ENCODE measurements around the gene CACNA1G.

The CACNA1G gene

DNA sequence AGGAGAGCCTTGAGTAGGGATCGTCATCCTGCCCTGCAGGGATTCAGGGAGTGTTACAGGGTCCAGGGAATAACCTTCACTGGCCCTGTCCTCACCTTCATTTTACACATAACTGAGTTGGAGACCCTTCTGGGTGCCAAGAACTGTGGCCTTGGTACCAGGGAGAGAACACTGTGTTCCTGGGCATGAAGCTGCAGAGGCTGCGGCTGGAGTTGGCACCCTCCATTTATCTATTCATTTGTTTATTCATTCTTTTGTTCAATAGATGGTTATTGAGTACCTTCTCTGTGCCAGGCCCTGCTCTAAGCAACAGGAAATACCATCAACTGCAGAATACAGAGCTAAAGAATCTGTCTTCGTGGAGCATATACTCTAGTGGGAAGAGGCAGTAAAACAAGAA lies 80.8 kb downstream of the CACNA1G start:
- DNase-seq (ENCODE audit: low read depth): no peak
- TF ChIP-seq, protein P1, sequence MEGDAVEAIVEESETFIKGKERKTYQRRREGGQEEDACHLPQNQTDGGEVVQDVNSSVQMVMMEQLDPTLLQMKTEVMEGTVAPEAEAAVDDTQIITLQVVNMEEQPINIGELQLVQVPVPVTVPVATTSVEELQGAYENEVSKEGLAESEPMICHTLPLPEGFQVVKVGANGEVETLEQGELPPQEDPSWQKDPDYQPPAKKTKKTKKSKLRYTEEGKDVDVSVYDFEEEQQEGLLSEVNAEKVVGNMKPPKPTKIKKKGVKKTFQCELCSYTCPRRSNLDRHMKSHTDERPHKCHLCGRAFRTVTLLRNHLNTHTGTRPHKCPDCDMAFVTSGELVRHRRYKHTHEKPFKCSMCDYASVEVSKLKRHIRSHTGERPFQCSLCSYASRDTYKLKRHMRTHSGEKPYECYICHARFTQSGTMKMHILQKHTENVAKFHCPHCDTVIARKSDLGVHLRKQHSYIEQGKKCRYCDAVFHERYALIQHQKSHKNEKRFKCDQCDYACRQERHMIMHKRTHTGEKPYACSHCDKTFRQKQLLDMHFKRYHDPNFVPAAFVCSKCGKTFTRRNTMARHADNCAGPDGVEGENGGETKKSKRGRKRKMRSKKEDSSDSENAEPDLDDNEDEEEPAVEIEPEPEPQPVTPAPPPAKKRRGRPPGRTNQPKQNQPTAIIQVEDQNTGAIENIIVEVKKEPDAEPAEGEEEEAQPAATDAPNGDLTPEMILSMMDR (IDR thresholded peaks at IDR 0.05; ENCODE audit: control insufficient read depth, insufficient read depth, low read depth, low read length, missing control alignments): no peak
- H3K4me3 ChIP-seq (ENCODE audit: control insufficient read depth, low read depth, low read length): no peak overlapping the region

DNA sequence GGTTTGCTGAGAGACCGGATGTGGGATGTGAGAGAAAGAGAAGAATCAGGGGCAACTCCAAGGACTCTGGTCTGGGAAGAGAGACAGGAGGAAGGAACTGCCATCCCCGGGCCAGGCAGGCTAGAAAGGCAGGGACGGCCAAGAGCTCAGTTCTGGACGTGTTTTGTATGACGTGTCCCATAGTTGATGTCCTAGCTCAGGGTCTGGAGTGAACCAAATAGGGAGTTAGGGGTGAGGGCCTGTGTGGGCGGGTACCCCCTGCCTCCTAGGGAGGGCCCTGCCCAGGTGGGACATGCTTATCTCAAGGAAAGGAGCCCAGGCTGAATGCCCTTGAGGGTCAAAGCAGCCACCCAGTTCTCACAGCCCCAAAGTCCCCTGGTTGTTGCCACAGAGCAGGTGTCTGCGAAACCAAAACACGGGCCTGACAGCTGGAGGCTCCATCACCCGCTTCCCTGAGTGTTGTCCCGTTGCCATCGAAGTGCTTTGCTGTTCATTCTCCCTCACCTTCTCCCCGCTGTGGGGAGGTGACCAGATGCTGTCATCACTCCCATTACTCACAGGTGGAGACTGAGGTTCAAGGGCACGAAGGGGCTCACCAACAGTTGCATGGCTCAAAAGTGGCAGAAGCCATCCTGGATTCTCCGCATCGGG lies 81.7 kb downstream of the CACNA1G start:
- TF ChIP-seq, protein P1 (IDR thresholded peaks at IDR 0.05; ENCODE audit: control insufficient read depth, insufficient read depth, low read depth, low read length, missing control alignments): no peak
- DNase-seq (ENCODE audit: low read depth): no peak
- no peak overlapping the region for H3K4me3 ChIP-seq (ENCODE audit: control insufficient read depth, low read depth, low read length)

DNA sequence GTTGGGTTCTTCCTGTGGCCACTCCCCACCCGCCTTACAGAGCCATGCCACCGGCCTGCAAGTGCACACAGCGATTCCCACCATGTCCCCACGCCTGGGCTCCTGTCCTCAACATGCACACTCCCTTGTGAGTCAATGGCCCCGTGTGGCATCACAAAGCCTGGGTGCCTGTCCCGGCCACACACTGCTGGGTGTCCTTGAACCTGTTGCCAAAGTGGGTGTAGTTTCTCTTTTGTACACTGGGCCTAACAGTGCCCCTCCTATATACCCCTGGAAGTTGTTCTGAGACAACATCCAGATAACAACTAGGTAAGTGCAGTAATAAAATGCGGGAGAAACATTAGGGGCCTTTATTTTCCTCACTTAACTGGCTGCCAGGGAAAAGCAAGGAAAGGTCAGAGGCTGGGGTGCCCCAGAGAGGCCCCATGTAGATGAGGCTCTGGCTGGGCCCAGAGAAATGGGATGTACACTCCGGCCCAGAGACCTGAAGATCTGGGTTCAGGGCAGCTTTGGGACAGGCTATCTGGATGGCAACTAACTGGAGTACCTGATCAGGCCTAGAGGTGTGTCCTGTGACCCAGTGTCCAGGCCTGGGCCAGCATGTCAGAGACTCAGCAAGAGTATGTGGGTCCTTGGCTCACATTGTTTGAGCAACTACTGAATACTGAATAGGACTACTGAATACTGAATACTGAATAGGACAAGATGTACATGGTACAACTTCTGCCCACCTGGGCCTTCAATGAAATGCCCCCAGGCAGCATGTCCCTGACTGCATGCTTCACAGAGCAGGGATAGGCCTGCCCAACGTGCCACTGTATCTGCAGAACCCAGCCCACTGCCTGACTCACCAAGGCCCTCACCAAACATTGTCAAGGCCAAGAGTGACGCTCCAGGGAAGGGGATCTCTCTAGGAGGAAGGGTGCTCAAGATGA lies 82.5 kb downstream of the CACNA1G start:
- no peak overlapping the region for H3K4me3 ChIP-seq (ENCODE audit: control insufficient read depth, low read depth, low read length)
- no peak for DNase-seq (ENCODE audit: low read depth)
- TF ChIP-seq, protein P1 (IDR thresholded peaks at IDR 0.05; ENCODE audit: control insufficient read depth, insufficient read depth, low read depth, low read length, missing control alignments): no peak

DNA sequence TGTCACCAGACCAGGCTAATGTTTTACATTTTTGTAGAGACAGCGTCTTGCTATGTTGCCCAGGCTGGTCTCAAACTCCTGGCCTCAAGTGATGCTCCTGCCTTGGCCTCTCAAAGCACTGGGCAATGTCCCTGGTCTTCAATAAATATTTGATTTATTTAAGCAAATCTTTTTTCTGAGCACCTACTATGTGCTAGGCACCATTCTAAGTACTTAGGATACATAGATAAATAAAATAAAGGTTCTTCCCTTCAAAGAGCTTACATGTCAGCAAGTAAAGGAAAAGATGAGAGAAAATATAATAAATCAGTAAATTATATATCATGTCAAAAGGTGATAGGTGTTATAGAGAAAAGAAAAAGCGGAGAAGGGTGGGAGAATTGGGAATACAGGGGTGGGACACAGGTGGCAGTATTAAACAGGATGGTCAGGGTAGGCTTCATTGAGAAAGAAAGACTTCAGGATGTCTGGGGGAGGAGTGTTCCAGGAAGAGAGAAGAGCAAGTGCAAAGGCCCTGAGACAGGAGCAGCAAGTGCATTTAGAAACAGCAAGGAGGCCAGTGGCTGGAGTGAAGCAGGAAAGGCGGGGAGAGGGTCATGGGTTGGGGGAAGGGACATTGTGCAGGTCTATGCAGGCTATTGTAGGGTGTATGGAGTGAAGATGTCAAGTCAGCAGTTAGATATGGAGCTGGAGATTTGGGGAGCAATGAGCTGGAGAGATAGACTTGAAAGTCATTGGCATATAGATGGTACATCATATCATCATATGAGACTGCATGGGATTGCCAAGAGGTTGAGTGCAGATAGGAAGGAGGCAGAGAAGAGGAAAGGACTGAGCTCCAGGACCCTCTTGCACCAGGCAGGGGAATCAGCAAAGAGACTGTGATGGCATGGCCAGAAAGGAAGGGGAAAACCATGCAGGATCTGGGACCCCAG lies 85.5 kb downstream of the CACNA1G start:
- H3K4me3 ChIP-seq (ENCODE audit: control insufficient read depth, low read depth, low read length): no peak overlapping the region
- DNase-seq (ENCODE audit: low read depth): no peak
- TF ChIP-seq, protein P1 (IDR thresholded peaks at IDR 0.05; ENCODE audit: control insufficient read depth, insufficient read depth, low read depth, low read length, missing control alignments): no peak

DNA sequence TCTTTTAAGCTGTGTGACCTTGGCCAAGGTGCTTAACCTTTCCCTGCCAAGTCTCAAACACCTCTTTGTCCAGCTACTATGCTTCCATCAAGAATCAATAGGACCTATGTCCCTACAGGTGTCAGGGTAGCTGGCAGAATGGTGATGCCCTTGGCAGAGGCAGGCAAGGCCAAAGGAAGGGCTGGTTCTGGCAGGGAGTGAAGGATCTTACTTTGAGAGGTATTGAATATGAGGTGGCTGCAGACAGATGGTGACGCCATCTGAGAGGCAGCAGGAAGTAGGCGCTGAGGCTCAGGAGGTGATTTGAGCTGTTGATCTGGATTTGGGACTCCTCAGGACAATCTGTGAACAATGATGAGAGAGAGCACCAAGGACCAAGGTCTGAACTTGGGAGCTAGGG lies 86.7 kb downstream of the CACNA1G start:
- no peak overlapping the region for H3K4me3 ChIP-seq (ENCODE audit: control insufficient read depth, low read depth, low read length)
- TF ChIP-seq, protein P1 (IDR thresholded peaks at IDR 0.05; ENCODE audit: control insufficient read depth, insufficient read depth, low read depth, low read length, missing control alignments): no peak
- no peak for DNase-seq (ENCODE audit: low read depth)
